ENCODE results near the gene CLNK. TPM values are rescaled to one million over a fixed set of nuclear protein-coding genes. Genes with fewer than 3 reads are reported as not detected.
A peak's percentile ranks its signal among the peaks of the same experiment; 100 is the strongest.

CLNK gene
- total RNA-seq (2014; rRNA removed; shearing (Covaris generic)) = not detected in 2 replicates

GRCh38 chr4:10684631-10685030 lies at the start of gene CLNK:
Gene CLNK (minus strand): TSS chr4:10684768. CDS start chr4:10667869, 16,899 bp downstream.
- DNase-seq (ENCODE audit: low read depth) = no peak

- no peak for DNase-seq (ENCODE audit: low read depth)
Measured at GRCh38 chr4:10733481-10734062, 49.0 kb upstream of the CLNK start.

GRCh38 chr4:10732914-10733415 lies 48.4 kb upstream of the CLNK start:
- no peak for DNase-seq (ENCODE audit: low read depth)

GRCh38 chr4:10732235-10732913 lies 47.8 kb upstream of the CLNK start:
- DNase-seq (ENCODE audit: low read depth) = no peak

- DNase-seq (ENCODE audit: low read depth) = no peak
Measured at GRCh38 chr4:10731690-10732089, 47.1 kb upstream of the CLNK start.

- no peak for DNase-seq (ENCODE audit: low read depth)
Measured at GRCh38 chr4:10731162-10731561, 46.6 kb upstream of the CLNK start.

GRCh38 chr4:10730590-10730989 lies 46.0 kb upstream of the CLNK start:
- no peak for DNase-seq (ENCODE audit: low read depth)

- DNase-seq (ENCODE audit: low read depth) = peak; percentile 2
Measured at GRCh38 chr4:10730019-10730418, 45.5 kb upstream of the CLNK start.

- no peak for DNase-seq (ENCODE audit: low read depth)
Measured at GRCh38 chr4:10729366-10729765, 44.8 kb upstream of the CLNK start.

- no peak for DNase-seq (ENCODE audit: low read depth)
Measured at GRCh38 chr4:10728016-10728415, 43.4 kb upstream of the CLNK start.

- DNase-seq (ENCODE audit: low read depth) = no peak
Measured at GRCh38 chr4:10727140-10727880, 42.7 kb upstream of the CLNK start.

GRCh38 chr4:10722957-10723356 lies 38.4 kb upstream of the CLNK start:
- no peak for DNase-seq (ENCODE audit: low read depth)

- DNase-seq (ENCODE audit: low read depth) = no peak
Measured at GRCh38 chr4:10721616-10722015, 37.0 kb upstream of the CLNK start.

GRCh38 chr4:10716163-10716562 lies 31.6 kb upstream of the CLNK start:
- DNase-seq (ENCODE audit: low read depth) = no peak

GRCh38 chr4:10715696-10716095 lies 31.1 kb upstream of the CLNK start:
- DNase-seq (ENCODE audit: low read depth) = no peak

GRCh38 chr4:10715135-10715534 lies 30.6 kb upstream of the CLNK start:
- DNase-seq (ENCODE audit: low read depth) = no peak

GRCh38 chr4:10713591-10713990 lies 29.0 kb upstream of the CLNK start:
- no peak for DNase-seq (ENCODE audit: low read depth)

- DNase-seq (ENCODE audit: low read depth) = no peak
Measured at GRCh38 chr4:10706236-10706635, 21.7 kb upstream of the CLNK start.

GRCh38 chr4:10704430-10704810 lies 19.9 kb upstream of the CLNK start:
- no peak for DNase-seq (ENCODE audit: low read depth)

- DNase-seq (ENCODE audit: low read depth) = no peak
Measured at GRCh38 chr4:10703766-10704429, 19.3 kb upstream of the CLNK start.

GRCh38 chr4:10703156-10703555 lies 18.6 kb upstream of the CLNK start:
- DNase-seq (ENCODE audit: low read depth) = no peak
